Gastrocnemius medialis (tissue), 4 donors: ENCODE measurements around the gene SUSD3. TPM values are rescaled to one million over a fixed set of nuclear protein-coding genes. Genes with fewer than 3 reads are reported as not detected.
"Not testable (repeated sequence)": the region's sequence is repeated elsewhere in the genome, so short reads cannot be mapped to it uniquely, and the experiment has no call there.

Source experiments
- ATAC-seq, 2 donors: fragments of 150-250 bp; one replicate each; pipeline ENCODE4 v1.9.1; 2016
- DNase-seq, 2 donors: peaks; one replicate each; pipeline ENCODE4 v3.0.0-alpha.2; 2019
- H3K27ac ChIP-seq, 4 donors: fragments of 200-600 bp; sonication (generic); 1 replicate in 1 of 4; 2 replicates in 3 of 4; pipeline ENCODE4 v1.5.1; 2016 to 2018; ENCODE audit warnings: mild to moderate bottlenecking in 2 of 4, moderate library complexity in 1 of 4
- H3K27me3 ChIP-seq, 3 donors: fragments of 200-600 bp; sonication (generic) in 2 of 3; 1 replicate in 1 of 3; 2 replicates in 2 of 3; pipeline versions ENCODE4 v1.5.1 to v1.6.0; 2016 to 2019; ENCODE audit warnings: mild to moderate bottlenecking in 1 of 3, moderate library complexity in 1 of 3
- H3K36me3 ChIP-seq, 2 donors: fragments of 200-600 bp; sonication (generic) in 1 of 2; one replicate each; pipeline ENCODE4 v1.5.1; 2017 to 2018
- H3K4me1 ChIP-seq, 2 donors: fragments of 200-600 bp; sonication (generic) in 1 of 2; one replicate each; pipeline ENCODE4 v1.5.1; 2016 to 2017; ENCODE audit warnings: mild to moderate bottlenecking in 2 of 2
- H3K4me3 ChIP-seq, 4 donors: fragments of 200-600 bp; sonication (generic) in 3 of 4; 1 replicate in 1 of 4; 2 replicates in 3 of 4; pipeline ENCODE4 v1.5.1; 2016 to 2019; ENCODE audit warnings: mild to moderate bottlenecking in 2 of 4
- H3K9me3 ChIP-seq, 3 donors: fragments of 200-600 bp; sonication (generic) in 2 of 3; 1 replicate in 1 of 3; 2 replicates in 2 of 3; pipeline ENCODE4 v1.5.1; 2016 to 2019
- POLR2A ChIP-seq, 2 donors: fragments of 450-650 bp; IDR thresholded peaks; one replicate each; pipeline ENCODE4 v1.6.1; 2017; ENCODE audit warnings: antibody characterized with exemption in 2 of 2, mild to moderate bottlenecking in 2 of 2, moderate library complexity in 2 of 2
- in situ Hi-C, 4 donors: fragments of 200-750 bp; cut with MboI; loops; one replicate each; pipeline versions ENCODE4 v1.15.0 to v1.8.0; 2017; ENCODE audit warnings: low sequenced_read_pairs in 4 of 4
- intact Hi-C: fragments of 100-400 bp; cut with DNase I; formaldehyde crosslinking; loops from one replicate; pipeline ENCODE4 v1.15.1; 2023; ENCODE audit warnings: low total_unique reads
- total RNA-seq, 4 donors: library from RNA; depleted of rRNA; stranded (reverse); fragments of >200 nt; gene quantifications; one replicate each; pipeline versions ENCODE4 v1.1.0 to v1.2.3, GENCODE V29; 2016
- TF ChIP-seq, protein P1 (sequence below), 5 experiments: fragments of 450-650 bp in 3 of 5; fragments of 200-600 bp in 2 of 5; sonication (generic) in 2 of 5; IDR thresholded peaks in 4 of 5; conservative IDR thresholded peaks in 1 of 5; 1 replicate in 4 of 5; 2 replicates in 1 of 5; pipeline ENCODE4 v1.5.1; 2016 to 2019; ENCODE audit warnings: antibody characterized with exemption in 5 of 5, mild to moderate bottlenecking in 3 of 5, moderate library complexity in 3 of 5

SUSD3 gene
- total RNA-seq, 4 donors from 2014 or later: 0.51 to 0.61 TPM; not detected in 2

DNA sequence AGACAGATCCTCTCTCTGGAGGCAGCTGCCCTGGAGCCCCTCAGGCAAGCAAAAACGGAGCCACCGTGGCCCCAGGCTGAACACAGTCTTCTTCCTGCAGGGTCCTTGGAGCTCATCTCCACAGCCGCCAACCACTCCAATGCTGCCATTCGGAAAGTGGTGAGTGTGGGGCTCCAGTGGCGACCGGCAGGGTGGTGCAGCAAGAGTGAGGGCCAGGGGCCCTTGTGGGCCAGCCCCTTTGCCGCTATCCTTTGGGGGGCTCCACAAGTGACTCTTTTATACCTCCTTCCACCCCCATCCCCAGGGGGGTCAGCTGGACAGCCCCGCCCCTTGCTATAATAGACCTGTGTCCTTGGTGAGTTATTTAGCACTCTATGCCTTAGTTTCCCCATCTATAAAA, 47.4 kb upstream of the SUSD3 start:
- no peak for DNase-seq
- in situ Hi-C loops: no loop called here
- no peak for ATAC-seq
- Histone ChIP-seq H3K4me3 (no peak overlapping the region), H3K36me3 (no peaks in the 10 kb centered on the region), H3K9me3 (no peaks in the 10 kb centered on the region), H3K27me3 (no peaks in the 10 kb centered on the region), H3K4me1 (no peaks in the 10 kb centered on the region), H3K27ac (no peak overlapping the region)
- intact Hi-C loops: no loop called here
- TF ChIP-seq, protein P1, sequence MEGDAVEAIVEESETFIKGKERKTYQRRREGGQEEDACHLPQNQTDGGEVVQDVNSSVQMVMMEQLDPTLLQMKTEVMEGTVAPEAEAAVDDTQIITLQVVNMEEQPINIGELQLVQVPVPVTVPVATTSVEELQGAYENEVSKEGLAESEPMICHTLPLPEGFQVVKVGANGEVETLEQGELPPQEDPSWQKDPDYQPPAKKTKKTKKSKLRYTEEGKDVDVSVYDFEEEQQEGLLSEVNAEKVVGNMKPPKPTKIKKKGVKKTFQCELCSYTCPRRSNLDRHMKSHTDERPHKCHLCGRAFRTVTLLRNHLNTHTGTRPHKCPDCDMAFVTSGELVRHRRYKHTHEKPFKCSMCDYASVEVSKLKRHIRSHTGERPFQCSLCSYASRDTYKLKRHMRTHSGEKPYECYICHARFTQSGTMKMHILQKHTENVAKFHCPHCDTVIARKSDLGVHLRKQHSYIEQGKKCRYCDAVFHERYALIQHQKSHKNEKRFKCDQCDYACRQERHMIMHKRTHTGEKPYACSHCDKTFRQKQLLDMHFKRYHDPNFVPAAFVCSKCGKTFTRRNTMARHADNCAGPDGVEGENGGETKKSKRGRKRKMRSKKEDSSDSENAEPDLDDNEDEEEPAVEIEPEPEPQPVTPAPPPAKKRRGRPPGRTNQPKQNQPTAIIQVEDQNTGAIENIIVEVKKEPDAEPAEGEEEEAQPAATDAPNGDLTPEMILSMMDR (IDR thresholded peaks at IDR 0.05 in 4 of 5, conservative IDR thresholded peaks at IDR 0.05 in 1 of 5): no peak
- no peak for TF ChIP-seq POLR2A (IDR thresholded peaks at IDR 0.05)

DNA sequence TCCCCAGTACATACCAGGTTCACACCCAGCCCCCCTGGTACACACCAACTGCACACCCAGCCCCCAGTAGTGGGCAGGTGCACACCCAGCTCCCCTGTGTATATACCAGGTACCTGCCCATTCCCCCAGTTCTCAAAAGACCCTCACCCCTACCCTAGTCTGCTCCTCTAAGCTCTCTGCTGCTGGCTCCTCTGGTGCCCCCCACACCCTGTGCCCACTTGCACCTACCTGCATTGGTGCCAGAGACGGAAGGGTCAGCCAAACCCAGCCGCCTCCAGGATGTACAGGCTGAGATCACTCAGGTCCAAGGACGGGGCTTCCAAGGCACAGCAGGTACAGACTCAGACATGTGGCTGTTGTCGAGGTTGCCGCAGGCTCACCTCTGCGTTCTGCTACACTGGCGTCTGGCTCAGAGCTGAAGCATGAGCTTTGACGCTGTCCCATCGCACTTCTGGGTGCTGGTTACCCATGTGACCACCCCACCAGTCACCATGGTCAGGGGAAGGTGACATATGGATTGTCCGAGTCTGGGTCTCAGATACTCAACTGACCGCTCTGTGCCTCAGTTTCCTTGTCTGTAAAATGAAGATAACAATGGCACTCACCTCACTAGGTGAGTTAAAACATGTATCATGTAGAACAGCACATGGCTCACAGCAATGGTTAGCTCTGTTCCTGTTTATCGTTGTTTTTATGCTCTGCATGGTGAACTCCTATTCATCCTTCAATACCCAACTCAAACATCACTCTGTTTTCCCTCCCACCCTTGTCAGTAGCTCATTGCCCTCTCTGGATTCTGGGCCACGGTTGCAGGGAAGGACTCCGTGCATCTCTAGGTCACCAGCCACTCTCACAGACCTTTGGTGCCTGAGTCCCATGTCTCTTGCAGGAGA, 45.3 kb upstream of the SUSD3 start:
- DNase-seq (no peak), ATAC-seq (no peak)
- H3K27me3 ChIP-seq: no peaks in the 10 kb centered on the region
- in situ Hi-C loops (no loop called here), intact Hi-C loops (no loop called here)
- no peak overlapping the region for H3K27ac ChIP-seq
- no peaks in the 10 kb centered on the region for H3K36me3 ChIP-seq
- no peaks in the 10 kb centered on the region for H3K9me3 ChIP-seq
- TF ChIP-seq, protein P1 (IDR thresholded peaks at IDR 0.05 in 4 of 5, conservative IDR thresholded peaks at IDR 0.05 in 1 of 5): no peak
- TF ChIP-seq POLR2A (IDR thresholded peaks at IDR 0.05): no peak
- H3K4me3 ChIP-seq: no peak overlapping the region
- H3K4me1 ChIP-seq: no peaks in the 10 kb centered on the region

DNA sequence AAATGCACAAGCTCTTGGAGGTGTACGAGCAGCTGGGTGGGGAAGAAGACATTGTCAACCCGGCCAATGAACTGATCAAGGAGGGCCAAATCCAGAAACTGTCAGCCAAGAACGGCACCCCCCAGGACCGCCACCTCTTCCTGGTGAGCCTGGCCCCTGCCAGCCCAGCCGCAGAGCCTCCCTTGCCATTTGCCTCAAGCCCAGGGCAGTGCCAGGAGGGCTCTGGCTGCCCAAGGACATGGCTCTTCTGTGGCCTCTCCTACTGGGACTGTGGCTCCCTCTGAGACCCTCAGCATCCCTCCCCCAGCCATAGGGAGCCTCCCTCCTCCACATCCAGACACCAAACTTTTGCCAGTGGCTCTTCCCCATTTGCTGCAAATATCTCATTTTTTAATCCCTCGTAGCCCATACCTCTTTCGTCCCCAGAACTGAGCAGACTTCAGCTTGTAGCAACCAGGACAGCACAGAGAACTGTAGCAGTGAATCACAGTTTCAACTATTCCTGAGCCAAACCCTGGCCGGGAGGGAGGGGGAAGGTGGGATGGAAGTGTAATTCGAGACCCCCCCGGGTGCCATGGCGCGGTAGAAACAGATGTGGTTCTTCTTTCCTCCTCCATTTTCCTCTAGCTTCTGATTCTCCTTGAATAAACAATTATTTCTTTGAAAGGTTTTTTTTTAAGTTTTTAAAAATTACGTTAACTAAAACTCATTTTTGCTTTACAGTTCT, 44.5 kb upstream of the SUSD3 start:
- Histone ChIP-seq H3K27ac (no peak overlapping the region), H3K9me3 (no peaks in the 10 kb centered on the region), H3K27me3 (no peaks in the 10 kb centered on the region), H3K4me1 (no peaks in the 10 kb centered on the region), H3K4me3 (no peak overlapping the region), H3K36me3 (no peaks in the 10 kb centered on the region)
- intact Hi-C loops: no loop called here
- in situ Hi-C loops: no loop called here
- TF ChIP-seq POLR2A (IDR thresholded peaks at IDR 0.05): no peak
- TF ChIP-seq, protein P1 (IDR thresholded peaks at IDR 0.05 in 4 of 5, conservative IDR thresholded peaks at IDR 0.05 in 1 of 5): no peak
- ATAC-seq (no peak), DNase-seq (no peak)

DNA sequence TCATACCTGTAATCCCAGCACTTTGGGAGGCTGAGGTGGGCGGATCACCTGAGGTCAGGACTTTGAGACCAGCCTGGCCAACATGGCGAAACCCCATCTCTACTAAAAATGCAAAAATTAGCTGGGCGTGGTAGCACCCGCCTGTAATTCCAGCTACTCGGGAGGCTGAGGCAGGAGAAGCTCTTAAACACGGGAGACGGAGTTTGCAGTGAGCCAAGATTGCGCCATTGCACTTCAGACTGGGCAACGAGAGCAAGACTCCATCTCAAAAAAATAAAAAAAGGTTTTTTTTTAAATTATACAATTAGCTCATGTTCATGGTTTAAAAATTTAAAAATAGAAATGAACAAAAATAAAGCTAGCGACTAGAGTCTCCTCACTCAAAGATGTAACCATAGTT, 43.3 kb upstream of the SUSD3 start:
- H3K9me3 ChIP-seq, H3K36me3 ChIP-seq, DNase-seq, in situ Hi-C loops, H3K27me3 ChIP-seq, intact Hi-C loops, ATAC-seq, H3K4me3 ChIP-seq, H3K27ac ChIP-seq, H3K4me1 ChIP-seq: not testable (repeated sequence)

DNA sequence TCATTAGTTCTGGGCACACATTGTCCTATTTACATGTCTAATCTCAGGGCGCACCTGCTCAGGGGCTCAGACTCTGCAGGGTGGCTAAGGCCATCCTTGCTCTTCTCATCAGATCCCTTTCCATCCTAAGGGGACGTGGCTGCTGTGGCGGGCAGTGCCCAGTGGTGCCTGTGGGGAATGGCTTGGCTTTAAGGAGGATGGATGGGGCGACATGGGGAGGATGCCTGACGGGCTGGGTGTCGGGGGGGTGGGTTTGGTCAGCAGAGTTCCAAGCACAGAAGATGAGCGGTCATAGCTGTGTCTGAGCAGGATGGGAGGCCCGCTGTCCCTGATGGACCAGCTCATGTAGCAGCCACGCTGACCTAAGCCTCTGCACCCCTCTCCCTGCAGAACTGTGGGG, 40.9 kb upstream of the SUSD3 start:
- Histone ChIP-seq H3K9me3 (no peaks in the 10 kb centered on the region), H3K27me3 (no peaks in the 10 kb centered on the region), H3K4me1 (no peaks in the 10 kb centered on the region), H3K36me3 (no peaks in the 10 kb centered on the region), H3K27ac (no peak overlapping the region), H3K4me3 (no peak overlapping the region)
- DNase-seq: no peak
- no peak for ATAC-seq
- in situ Hi-C loops: no loop called here
- intact Hi-C loops: no loop called here
- TF ChIP-seq POLR2A (IDR thresholded peaks at IDR 0.05): no peak
- TF ChIP-seq, protein P1 (IDR thresholded peaks at IDR 0.05 in 4 of 5, conservative IDR thresholded peaks at IDR 0.05 in 1 of 5): no peak
